Measurements from ENCODE around the gene LRP2BP. TPM values are rescaled to one million over a fixed set of nuclear protein-coding genes. Genes with fewer than 3 reads are reported as not detected.

Gene LRP2BP
- total and polyA plus RNA-seq, 2 experiments from 2014 or later = 0.23 to 0.89 TPM

- Histone ChIP-seq H3K4me1 (ENCODE audit: insufficient read depth) (no peaks in the 10 kb centered on the region), H4K20me1 (ENCODE audit: insufficient read depth, poor library complexity, severe bottlenecking) (no peaks in the 10 kb centered on the region), H3K27me3 (no peaks in the 10 kb centered on the region), H3K9me2 (replicated peaks; ENCODE audit: insufficient read depth) (no peaks in the 10 kb centered on the region), H3K4me2 (no peak overlapping the region), H3K36me3 (replicated peaks; ENCODE audit: insufficient read depth, low read depth) (no peaks in the 10 kb centered on the region), H2AFZ (no peak overlapping the region), H3K79me2 (no peaks in the 10 kb centered on the region), H3K27ac (no peak overlapping the region), H3K4me3 (no peak overlapping the region), H3K9me3 (ENCODE audit: low read depth) (no peaks in the 10 kb centered on the region)
- TF ChIP-seq CTCF (IDR thresholded peaks at IDR 0.05; ENCODE audit: poor library complexity) (no peak), EZH2phosphoT487 (IDR thresholded peaks at IDR 0.05; ENCODE audit: low read depth, severe bottlenecking, unreplicated experiment) (no peak), EZH2 (IDR thresholded peaks at IDR 0.05; ENCODE audit: borderline replicate concordance) (no peak)
- no peak for DNase-seq (ENCODE audit: low spot score)
- whole genome bisulfite sequencing (ENCODE audit: low lambda C conversion rate, missing lambda C conversion rate) = 100% methylated on average over 2 of the region's 2 CpGs
These were observed 43.0 kb downstream of the LRP2BP start for GRCh38 chr4:185352741-185353140.

GRCh38 chr4:185352202-185352601 lies 43.5 kb downstream of the LRP2BP start:
- H2AFZ ChIP-seq = no peak overlapping the region
- WGBS (ENCODE audit: low lambda C conversion rate, missing lambda C conversion rate) = 94% methylated on average over 7 of the region's 7 CpGs
- H3K79me2 ChIP-seq = no peaks in the 10 kb centered on the region
- no peak for DNase-seq (ENCODE audit: low spot score)
- no peak overlapping the region for H3K4me3 ChIP-seq
- no peaks in the 10 kb centered on the region for H3K27me3 ChIP-seq
- TF ChIP-seq CTCF (IDR thresholded peaks at IDR 0.05; ENCODE audit: poor library complexity) = no peak
- TF ChIP-seq EZH2phosphoT487 (IDR thresholded peaks at IDR 0.05; ENCODE audit: low read depth, severe bottlenecking, unreplicated experiment) = no peak
- TF ChIP-seq EZH2 (IDR thresholded peaks at IDR 0.05; ENCODE audit: borderline replicate concordance) = no peak
- no peaks in the 10 kb centered on the region for H4K20me1 ChIP-seq (ENCODE audit: insufficient read depth, poor library complexity, severe bottlenecking)
- H3K4me1 ChIP-seq (ENCODE audit: insufficient read depth) = no peaks in the 10 kb centered on the region
- H3K4me2 ChIP-seq = no peak overlapping the region
- no peaks in the 10 kb centered on the region for H3K36me3 ChIP-seq (replicated peaks; ENCODE audit: insufficient read depth, low read depth)
- H3K27ac ChIP-seq = no peak overlapping the region
- H3K9me2 ChIP-seq (replicated peaks; ENCODE audit: insufficient read depth) = no peaks in the 10 kb centered on the region
- H3K9me3 ChIP-seq (ENCODE audit: low read depth) = no peaks in the 10 kb centered on the region

- no peaks in the 10 kb centered on the region for H3K36me3 ChIP-seq (replicated peaks; ENCODE audit: insufficient read depth, low read depth)
- H3K79me2 ChIP-seq = no peaks in the 10 kb centered on the region
- no peak overlapping the region for H2AFZ ChIP-seq
- no peaks in the 10 kb centered on the region for H4K20me1 ChIP-seq (ENCODE audit: insufficient read depth, poor library complexity, severe bottlenecking)
- no peak overlapping the region for H3K4me2 ChIP-seq
- no peaks in the 10 kb centered on the region for H3K27me3 ChIP-seq
- H3K9me2 ChIP-seq (replicated peaks; ENCODE audit: insufficient read depth) = no peaks in the 10 kb centered on the region
- no peak overlapping the region for H3K4me3 ChIP-seq
- no peaks in the 10 kb centered on the region for H3K9me3 ChIP-seq (ENCODE audit: low read depth)
- H3K4me1 ChIP-seq (ENCODE audit: insufficient read depth) = no peaks in the 10 kb centered on the region
- TF ChIP-seq EZH2 (IDR thresholded peaks at IDR 0.05; ENCODE audit: borderline replicate concordance) (no peak), CTCF (IDR thresholded peaks at IDR 0.05; ENCODE audit: poor library complexity) (no peak), EZH2phosphoT487 (IDR thresholded peaks at IDR 0.05; ENCODE audit: low read depth, severe bottlenecking, unreplicated experiment) (no peak)
- no peak overlapping the region for H3K27ac ChIP-seq
- DNase-seq (ENCODE audit: low spot score) = no peak
- 87% methylated on average over 13 of the region's 13 CpGs for WGBS (ENCODE audit: low lambda C conversion rate, missing lambda C conversion rate)
These were observed 44.0 kb downstream of the LRP2BP start for GRCh38 chr4:185351691-185352090.
